Measurements from ENCODE around the gene PLRG1. TPM values are rescaled to one million over a fixed set of nuclear protein-coding genes. Genes with fewer than 3 reads are reported as not detected.

Gene PLRG1
- total RNA-seq, 4 donors from 2014 or later, result 50.3 to 69.9 (median 63.5) TPM

DNA sequence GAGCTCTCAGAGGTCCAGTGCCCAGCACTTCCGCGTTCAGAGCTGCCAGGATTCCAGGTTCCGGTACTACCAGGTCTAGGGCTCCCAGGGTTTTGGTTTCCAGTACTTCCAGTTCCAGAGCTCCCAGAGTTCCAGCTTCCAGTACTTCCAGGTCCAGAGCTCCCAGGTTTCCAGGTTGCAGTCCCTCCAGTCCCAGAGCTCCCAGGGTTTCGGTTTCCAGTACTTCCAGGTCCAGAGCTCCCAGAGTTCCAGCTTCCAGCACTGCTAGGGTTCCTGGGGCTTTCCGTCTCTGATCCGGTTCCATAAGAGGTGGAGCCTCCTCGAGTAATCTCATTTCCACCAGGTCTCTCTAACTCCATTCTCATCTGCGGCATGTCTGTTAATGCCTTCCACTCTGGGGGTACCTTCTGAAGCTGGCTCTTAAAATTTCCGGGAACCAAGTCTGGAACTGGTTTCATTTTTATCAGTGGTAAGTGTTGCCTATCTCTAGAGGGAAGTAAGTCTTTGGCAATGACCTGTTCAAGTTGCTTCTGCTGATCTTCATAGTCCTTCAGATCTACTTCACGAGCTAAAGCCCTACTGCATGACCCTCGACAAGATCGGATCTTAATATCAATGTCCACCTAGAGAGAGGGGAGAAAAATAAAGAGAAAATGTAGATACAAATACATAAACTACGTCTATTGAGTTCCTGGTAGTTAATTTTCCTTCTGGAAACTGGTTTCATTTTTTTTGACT lies 36.3 kb upstream of the PLRG1 start:
- 90% methylated on average over 12 to 13 of the region's 13 CpGs for WGBS, 2 donors
- no peak overlapping the region for H3K4me3 ChIP-seq (replicated peaks in 1 of 3)
- H3K27ac ChIP-seq, result no peak overlapping the region
- TF ChIP-seq, protein P1, sequence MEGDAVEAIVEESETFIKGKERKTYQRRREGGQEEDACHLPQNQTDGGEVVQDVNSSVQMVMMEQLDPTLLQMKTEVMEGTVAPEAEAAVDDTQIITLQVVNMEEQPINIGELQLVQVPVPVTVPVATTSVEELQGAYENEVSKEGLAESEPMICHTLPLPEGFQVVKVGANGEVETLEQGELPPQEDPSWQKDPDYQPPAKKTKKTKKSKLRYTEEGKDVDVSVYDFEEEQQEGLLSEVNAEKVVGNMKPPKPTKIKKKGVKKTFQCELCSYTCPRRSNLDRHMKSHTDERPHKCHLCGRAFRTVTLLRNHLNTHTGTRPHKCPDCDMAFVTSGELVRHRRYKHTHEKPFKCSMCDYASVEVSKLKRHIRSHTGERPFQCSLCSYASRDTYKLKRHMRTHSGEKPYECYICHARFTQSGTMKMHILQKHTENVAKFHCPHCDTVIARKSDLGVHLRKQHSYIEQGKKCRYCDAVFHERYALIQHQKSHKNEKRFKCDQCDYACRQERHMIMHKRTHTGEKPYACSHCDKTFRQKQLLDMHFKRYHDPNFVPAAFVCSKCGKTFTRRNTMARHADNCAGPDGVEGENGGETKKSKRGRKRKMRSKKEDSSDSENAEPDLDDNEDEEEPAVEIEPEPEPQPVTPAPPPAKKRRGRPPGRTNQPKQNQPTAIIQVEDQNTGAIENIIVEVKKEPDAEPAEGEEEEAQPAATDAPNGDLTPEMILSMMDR (IDR thresholded peaks at IDR 0.05), result no peak
- TF ChIP-seq POLR2A (IDR thresholded peaks at IDR 0.05), result no peak
- DNase-seq, result no peak
- no peaks in the 10 kb centered on the region for H3K36me3 ChIP-seq
- no peaks in the 10 kb centered on the region for H3K27me3 ChIP-seq
- no peaks in the 10 kb centered on the region for H3K9me3 ChIP-seq
- intact Hi-C loops (cut with DNase I), result no loop called here
- H3K4me1 ChIP-seq, result no peaks in the 10 kb centered on the region

DNA sequence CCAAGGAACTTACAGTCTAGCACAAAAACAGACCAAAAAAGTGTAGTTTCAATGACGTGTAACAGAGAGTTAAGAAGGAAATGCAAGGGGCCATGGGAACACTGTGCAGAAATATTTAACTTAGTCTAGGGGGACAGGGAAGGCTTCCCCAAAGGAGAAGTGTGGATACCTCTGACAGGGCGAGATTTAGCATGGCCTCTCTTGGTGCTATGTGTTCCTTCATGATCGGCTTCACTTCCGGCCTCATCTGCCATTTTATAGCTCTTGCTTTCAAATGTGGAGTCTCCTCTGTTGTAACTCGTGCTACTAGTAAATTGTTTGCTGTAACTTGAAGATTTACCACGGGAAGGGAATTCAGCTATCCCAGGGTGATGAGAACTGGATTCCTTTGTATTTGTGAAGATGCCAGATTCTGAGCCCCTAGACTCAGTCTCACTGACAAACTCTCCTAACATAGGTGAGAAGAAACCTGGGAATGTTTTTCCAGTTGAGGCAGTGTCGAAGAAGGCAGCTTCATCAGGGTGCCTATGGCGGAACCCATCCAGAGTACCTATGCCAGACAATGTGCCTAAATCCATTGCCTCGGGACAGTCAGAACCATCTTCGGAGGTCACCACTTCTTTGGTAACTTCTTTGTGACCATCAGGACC lies 35.3 kb upstream of the PLRG1 start:
- H3K4me3 ChIP-seq (replicated peaks in 1 of 3), result no peak overlapping the region
- TF ChIP-seq, protein P1 (IDR thresholded peaks at IDR 0.05), result no peak
- TF ChIP-seq POLR2A (IDR thresholded peaks at IDR 0.05), result no peak
- intact Hi-C loops (cut with DNase I), result no loop called here
- H3K27ac ChIP-seq, result no peak overlapping the region
- H3K4me1 ChIP-seq, result no peaks in the 10 kb centered on the region
- H3K36me3 ChIP-seq, result no peaks in the 10 kb centered on the region
- no peaks in the 10 kb centered on the region for H3K27me3 ChIP-seq
- no peaks in the 10 kb centered on the region for H3K9me3 ChIP-seq
- DNase-seq, result no peak
- 88 to 90% methylated on average over 10 of the region's 10 CpGs for WGBS, 2 donors

DNA sequence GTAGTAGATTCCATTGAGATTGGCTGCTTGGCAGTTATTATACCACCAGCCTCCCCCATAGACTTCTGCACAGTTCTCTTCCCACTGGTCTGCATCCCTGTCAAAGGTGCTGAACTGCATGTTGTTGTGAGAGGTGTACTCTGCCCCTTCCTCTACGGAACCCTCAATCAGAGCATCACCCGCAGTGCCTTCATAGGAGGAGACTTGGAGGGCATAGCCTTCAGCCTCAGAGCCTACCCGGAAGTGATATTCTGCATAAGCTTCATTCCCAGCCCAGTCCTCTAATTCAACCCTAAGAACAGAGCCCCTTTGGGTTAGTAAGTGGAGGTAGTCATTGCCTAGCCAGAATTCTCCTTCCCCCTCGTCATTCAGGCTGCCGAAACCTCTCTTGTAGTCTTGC lies 34.1 kb upstream of the PLRG1 start:
- no peak for DNase-seq
- Histone ChIP-seq H3K27me3 (no peaks in the 10 kb centered on the region), H3K27ac (no peak overlapping the region), H3K36me3 (no peaks in the 10 kb centered on the region), H3K4me3 (replicated peaks in 1 of 3) (no peak overlapping the region), H3K9me3 (no peaks in the 10 kb centered on the region), H3K4me1 (no peaks in the 10 kb centered on the region)
- WGBS, 2 donors, result 84 to 90% methylated on average over 5 of the region's 5 CpGs
- intact Hi-C loops (cut with DNase I), result no loop called here
- TF ChIP-seq, protein P1 (IDR thresholded peaks at IDR 0.05), result no peak
- TF ChIP-seq POLR2A (IDR thresholded peaks at IDR 0.05), result no peak

DNA sequence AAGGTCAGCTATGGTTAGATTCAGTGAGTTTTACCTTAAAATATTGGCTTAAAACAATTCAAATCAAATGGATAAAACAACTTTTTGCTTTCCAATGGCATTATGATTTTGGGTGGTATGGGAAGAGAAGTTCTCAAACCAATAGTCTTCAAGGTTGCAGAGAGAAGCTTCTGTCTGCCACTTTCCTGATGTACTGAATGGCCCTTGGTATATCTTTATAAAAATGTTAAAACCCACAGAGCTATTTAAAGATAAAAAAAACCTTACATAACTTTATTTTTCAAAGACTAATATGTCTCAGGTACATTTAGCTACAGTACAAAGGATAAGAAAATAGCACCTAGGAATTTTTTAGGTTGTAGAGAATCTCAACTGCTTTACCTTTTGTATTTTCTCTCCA lies 33.5 kb upstream of the PLRG1 start:
- Histone ChIP-seq H3K27ac (no peak overlapping the region), H3K36me3 (no peaks in the 10 kb centered on the region), H3K4me3 (replicated peaks in 1 of 3) (no peak overlapping the region), H3K27me3 (no peaks in the 10 kb centered on the region), H3K4me1 (no peaks in the 10 kb centered on the region), H3K9me3 (no peaks in the 10 kb centered on the region)
- no peak for TF ChIP-seq POLR2A (IDR thresholded peaks at IDR 0.05)
- TF ChIP-seq, protein P1 (IDR thresholded peaks at IDR 0.05), result no peak
- no peak for DNase-seq
- intact Hi-C loops (cut with DNase I), result no loop called here

DNA sequence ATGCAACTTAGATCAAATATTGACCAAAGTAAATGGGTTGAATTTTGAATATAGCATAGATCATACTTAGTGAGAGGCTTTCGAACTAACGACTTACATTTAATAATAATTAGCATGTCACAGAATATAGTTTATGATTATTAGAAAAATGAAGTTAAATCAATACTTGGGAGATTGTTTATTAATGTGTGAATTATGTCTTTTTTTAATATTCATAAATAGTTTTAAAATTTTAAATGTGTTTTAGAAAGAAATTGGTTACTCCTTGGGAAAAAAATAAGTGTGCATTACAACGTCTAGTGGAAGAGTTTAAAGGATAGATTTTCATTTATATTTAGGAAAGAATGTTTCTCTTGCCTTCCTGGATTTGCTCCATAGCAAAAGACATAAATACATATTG lies 33.0 kb upstream of the PLRG1 start:
- no peak overlapping the region for H3K27ac ChIP-seq
- TF ChIP-seq POLR2A (IDR thresholded peaks at IDR 0.05), result no peak
- TF ChIP-seq, protein P1 (IDR thresholded peaks at IDR 0.05), result no peak
- no peak overlapping the region for H3K4me3 ChIP-seq (replicated peaks in 1 of 3)
- H3K4me1 ChIP-seq, result no peaks in the 10 kb centered on the region
- DNase-seq, result no peak
- intact Hi-C loops (cut with DNase I), result no loop called here
- no peaks in the 10 kb centered on the region for H3K36me3 ChIP-seq
- WGBS, 2 donors, result 90 to 93% methylated on average over 3 of the region's 3 CpGs
- no peaks in the 10 kb centered on the region for H3K9me3 ChIP-seq
- no peaks in the 10 kb centered on the region for H3K27me3 ChIP-seq

Data from thyroid gland (tissue), 4 donors.